Measurements from ENCODE around the gene HTR3C. TPM values are rescaled to one million over a fixed set of nuclear protein-coding genes. Genes with fewer than 3 reads are reported as not detected.

HTR3C gene
- total RNA-seq, 2 donors from 2014 or later: not detected

DNA sequence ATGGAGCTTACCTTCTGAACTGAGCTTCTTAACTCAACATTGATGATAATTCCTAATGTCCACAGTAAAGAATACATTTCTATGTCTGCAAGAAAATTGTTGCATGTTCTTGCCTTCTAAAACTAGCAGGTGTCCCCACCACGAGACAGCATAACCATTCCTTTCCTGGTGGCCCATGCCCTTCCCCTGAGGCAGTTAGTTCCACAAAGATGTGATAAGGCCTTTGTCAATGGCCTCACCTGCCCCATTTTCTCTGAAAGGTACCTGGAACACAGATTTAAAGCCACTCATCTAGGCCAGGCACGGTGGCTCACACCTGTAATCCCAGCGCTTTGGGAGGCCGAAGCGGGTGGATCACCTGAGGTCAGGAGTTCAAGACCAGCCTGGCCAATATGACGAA lies 23.1 kb downstream of the HTR3C start:
- ATAC-seq: no peak
- DNase-seq: no peak
- intact Hi-C loops (cut with DNase I, micrococcal nuclease): no loop called here

DNA sequence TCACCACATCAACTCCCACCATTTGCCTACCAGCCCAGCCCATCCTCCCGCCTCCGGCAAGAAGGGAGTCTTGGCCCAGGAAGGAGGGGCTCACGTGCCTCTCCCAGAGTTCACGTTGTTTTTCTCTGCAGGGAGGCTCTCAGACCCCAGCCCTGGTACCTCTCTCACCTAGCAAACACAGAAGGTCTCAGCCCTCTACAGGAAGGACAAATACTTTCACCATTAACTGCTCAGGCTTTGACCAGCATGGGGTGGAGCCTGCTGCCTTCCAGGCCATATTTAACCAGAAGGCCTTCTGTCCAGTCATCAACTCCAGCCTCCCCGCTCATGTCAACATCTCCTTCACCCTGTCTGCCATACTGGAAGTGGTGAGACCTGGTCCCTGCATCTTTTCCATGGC lies 25.0 kb downstream of the HTR3C start:
- ATAC-seq (no peak), DNase-seq (no peak)
- intact Hi-C loops (cut with DNase I, micrococcal nuclease): no loop called here

DNA sequence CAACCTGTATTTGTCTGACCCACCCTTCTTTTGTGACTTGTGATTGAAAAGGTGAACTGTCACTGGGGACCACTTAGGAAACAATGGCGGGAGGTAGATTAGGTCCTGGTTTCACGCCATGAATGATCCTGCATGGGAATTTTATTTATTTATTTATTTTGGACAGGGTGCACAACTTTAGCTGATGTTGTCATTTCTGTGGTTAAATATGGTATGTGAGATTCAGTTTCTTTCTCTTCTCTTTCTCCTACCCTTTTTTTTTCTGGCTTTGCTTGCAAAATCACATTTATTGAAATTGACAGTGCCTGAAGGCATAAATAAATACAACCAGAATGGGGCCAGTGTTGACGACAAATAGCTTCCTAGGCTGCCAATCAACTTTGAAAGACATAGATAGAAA lies 26.0 kb downstream of the HTR3C start:
- intact Hi-C loops (cut with DNase I, micrococcal nuclease): no loop called here
- no peak for ATAC-seq
- DNase-seq: no peak

DNA sequence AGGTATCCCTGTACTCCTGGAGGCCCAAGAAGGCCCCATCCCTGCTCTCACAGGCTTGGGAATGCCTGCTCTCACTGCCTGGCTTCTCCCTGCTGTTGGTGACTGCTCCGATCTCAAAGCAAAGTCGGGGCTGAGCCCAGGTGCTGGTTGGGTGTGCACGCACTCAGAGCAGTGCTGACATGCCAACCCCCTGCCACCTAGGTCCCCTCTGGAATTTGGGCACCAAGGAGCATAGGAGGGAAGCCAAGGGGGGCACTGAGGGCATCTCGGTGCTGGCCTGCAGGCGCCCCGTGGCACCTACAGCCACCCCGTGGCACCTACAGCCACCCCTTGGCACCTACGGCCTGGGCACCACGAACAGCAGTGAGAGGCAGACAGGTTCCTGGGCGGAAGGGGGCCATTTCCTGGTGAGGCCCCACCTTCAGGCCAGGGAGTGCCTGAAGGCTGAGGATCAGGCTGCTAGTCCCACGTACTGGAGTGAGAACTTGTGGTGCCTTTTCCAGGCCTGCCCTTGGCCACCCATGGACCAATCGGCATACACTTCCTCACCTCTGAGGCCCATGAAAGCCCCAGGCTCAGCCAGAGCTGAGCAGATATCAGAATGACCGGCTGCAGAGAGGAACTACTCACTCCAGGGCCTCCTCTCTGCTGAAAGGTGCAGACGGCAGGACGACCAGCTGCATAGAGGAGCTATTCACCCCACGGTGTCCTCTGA lies 28.4 kb downstream of the HTR3C start:
- intact Hi-C loops (cut with DNase I, micrococcal nuclease): no loop called here
- ATAC-seq: no peak
- no peak for DNase-seq

GRCh38 chr3:184082034-184082433 lies 29.2 kb downstream of the HTR3C start:
- intact Hi-C loops (cut with DNase I, micrococcal nuclease): no loop called here
- no peak for DNase-seq
- ATAC-seq: no peak

- peak; percentile 64 for ATAC-seq
- intact Hi-C loops (cut with DNase I, micrococcal nuclease): no loop called here
- DNase-seq: no peak
These were observed 29.6 kb downstream of the HTR3C start for GRCh38 chr3:184082465-184082864.

- ATAC-seq: no peak
- no peak for DNase-seq
These were observed 32.6 kb downstream of the HTR3C start for GRCh38 chr3:184085389-184085852.

DNA sequence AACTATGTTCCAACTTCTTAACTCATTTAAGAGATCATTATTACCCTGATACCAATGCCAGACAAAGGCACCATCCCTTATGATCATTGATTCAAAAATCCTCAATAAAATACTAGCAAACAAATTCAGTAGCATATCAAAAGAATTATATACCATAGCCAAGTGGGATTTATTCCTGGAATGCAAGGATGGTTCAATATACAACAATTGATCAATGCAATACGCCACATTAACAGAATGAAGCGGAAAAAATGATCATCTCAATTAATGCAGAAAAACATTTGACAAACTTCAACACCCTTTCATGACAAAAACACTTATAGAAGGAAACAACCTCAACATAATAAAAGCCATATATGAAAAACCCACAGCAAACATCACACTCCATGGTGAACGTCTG lies 39.4 kb downstream of the HTR3C start:
- intact Hi-C loops (cut with DNase I, micrococcal nuclease): no loop called here
- ATAC-seq (no peak), DNase-seq (no peak)

More at GRCh38 chr3:184085389-184085852, 32.6 kb downstream of the HTR3C start:
- intact Hi-C loops (cut with DNase I, micrococcal nuclease): no loop called here

GRCh38 chr3:184096811-184097383 lies 44.0 kb downstream of the HTR3C start, which contains the start of gene HTR3E:
TSS of gene HTR3E (plus strand) at chr3:184097064. CDS start at chr3:184097530, 466 bp downstream.
- intact Hi-C loops (cut with DNase I, micrococcal nuclease): no loop called here
- ATAC-seq: no peak
- no peak for DNase-seq

- intact Hi-C loops (cut with DNase I, micrococcal nuclease): no loop called here
- DNase-seq: no peak
- ATAC-seq: no peak
These were observed 44.7 kb downstream of the HTR3C start for GRCh38 chr3:184097556-184097955.

- intact Hi-C loops (cut with DNase I, micrococcal nuclease): no loop called here
- DNase-seq (no peak), ATAC-seq (peak; percentile 88)
These were observed 47.2 kb downstream of the HTR3C start for GRCh38 chr3:184099806-184100686.

Other genes starting within 250 kb of the HTR3C start
- 1 to 10 TPM; 1.3 TPM for gene MAP6D1, start 227.5 kb upstream of the HTR3C start, total RNA-seq
- 10 to 100 TPM; 60.6 to 78.0 TPM for gene PARL, start 168.2 kb upstream of the HTR3C start, total RNA-seq
- gene ABCC5, start 35.2 kb upstream of the HTR3C start, total RNA-seq: 10 to 100 TPM; 46.6 to 47.6 TPM
- gene HTR3D, start 21.3 kb upstream of the HTR3C start, total RNA-seq: not detected
- under 1 TPM; 0.50 to 0.70 TPM for gene HTR3E, start 44.0 kb downstream of the HTR3C start, total RNA-seq
- 10 to 100 TPM; 32.6 to 40.8 TPM for gene EIF2B5, start 82.3 kb downstream of the HTR3C start, total RNA-seq
- 10 to 100 TPM; 63.2 to 66.3 TPM for gene DVL3, start 102.3 kb downstream of the HTR3C start, total RNA-seq
- 100 to 1,000 TPM; 211 to 219 TPM for gene AP2M1, start 121.8 kb downstream of the HTR3C start, total RNA-seq
- gene ABCF3, start 133.2 kb downstream of the HTR3C start, total RNA-seq: 10 to 100 TPM; 56.1 to 69.2 TPM
- 1 to 10 TPM; 2.2 to 3.3 TPM for gene VWA5B2, start 176.5 kb downstream of the HTR3C start, total RNA-seq
- 10 to 100 TPM; 25.0 to 40.3 TPM for gene ALG3, start 195.9 kb downstream of the HTR3C start, total RNA-seq
- gene EEF1AKMT4, start 196.6 kb downstream of the HTR3C start, total RNA-seq: 1 to 10 TPM; 3.5 to 5.3 TPM
- gene CAMK2N2, start 208.5 kb downstream of the HTR3C start, total RNA-seq: under 1 TPM in 1 of 2 donors, not detected in 1; 0.39 TPM
- gene ECE2, start 223.0 kb downstream of the HTR3C start, total RNA-seq: under 1 TPM; 0.20 to 0.24 TPM
- gene PSMD2, start 246.2 kb downstream of the HTR3C start, total RNA-seq: 100 to 1,000 TPM; 174 to 187 TPM